Right lung (tissue), 5 donors: ENCODE measurements around the gene GABBR2. TPM values are rescaled to one million over a fixed set of nuclear protein-coding genes. Genes with fewer than 3 reads are reported as not detected.
"Not testable (repeated sequence)": the region's sequence is repeated elsewhere in the genome, so short reads cannot be mapped to it uniquely, and the experiment has no call there.

ENCODE experiments used
- DNase-seq, 2 donors: peaks; one replicate each; pipeline ENCODE4 v3.0.0-alpha.2; 2013
- polyA plus RNA-seq, 5 donors: library from polyadenylated mRNA; unstranded; fragments of 120-200 nt; gene quantifications; one replicate each; pipeline versions ENCODE4 v1.2.1 to v1.2.3, GENCODE V29; 2013; ENCODE audit warnings: inconsistent platforms in 1 of 5, low replicate concordance in 1 of 5; ENCODE audit not compliant: insufficient read length in 5 of 5, insufficient read depth in 1 of 5

The GABBR2 gene
- polyA plus RNA-seq, 5 donors: 0.48 to 1.4 (median 0.99) TPM

DNA sequence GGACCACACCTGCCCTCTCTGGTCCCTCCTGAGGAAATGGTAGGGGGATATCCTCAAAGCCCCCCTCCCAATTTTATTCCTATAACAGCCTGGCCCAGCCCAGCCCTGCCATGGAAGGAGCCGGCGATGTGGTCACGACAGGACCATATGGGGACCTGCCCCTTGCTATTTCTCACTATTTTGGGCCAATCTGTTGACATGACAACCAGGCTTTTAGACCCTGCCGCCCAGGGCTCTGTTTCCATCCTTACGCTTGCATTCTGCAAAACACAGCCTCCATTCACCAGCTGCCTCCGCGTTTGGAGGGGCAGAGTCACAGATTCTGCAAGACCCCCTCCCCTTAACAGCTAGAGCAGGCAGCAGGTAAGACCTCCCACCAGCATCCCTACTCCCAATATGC is 112.2 kb downstream of the GABBR2 start:
- no peak for DNase-seq

DNA sequence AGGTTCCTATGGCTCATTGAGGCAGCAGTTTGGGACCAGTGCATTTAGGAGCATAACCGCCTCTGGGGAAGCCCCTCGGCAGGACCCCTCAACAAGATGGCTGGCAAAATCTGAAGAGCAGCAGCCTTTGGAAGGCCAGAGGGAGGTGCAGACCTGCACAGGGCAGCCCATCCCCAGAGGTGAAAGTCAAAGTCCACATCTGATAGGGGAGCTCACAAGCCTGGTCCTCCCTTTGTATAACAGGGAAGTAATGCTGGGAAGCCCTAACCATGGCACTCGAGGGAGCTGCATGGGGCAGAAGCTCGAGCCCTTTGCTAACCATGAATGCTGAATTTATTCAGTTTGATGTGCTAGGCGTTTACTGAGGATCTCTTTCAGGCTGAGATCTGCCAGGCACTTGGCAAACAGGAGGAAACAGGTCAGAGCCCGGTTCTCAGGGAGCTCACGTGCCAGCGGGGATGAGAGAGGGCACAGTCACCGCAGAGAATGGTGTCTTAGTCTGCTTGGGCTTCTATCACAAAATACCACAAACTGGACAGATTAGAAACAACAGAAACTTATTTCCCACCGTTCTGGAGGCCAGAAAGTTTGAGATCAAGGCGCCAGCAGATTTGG is 114.1 kb downstream of the GABBR2 start:
- no peak for DNase-seq

DNA sequence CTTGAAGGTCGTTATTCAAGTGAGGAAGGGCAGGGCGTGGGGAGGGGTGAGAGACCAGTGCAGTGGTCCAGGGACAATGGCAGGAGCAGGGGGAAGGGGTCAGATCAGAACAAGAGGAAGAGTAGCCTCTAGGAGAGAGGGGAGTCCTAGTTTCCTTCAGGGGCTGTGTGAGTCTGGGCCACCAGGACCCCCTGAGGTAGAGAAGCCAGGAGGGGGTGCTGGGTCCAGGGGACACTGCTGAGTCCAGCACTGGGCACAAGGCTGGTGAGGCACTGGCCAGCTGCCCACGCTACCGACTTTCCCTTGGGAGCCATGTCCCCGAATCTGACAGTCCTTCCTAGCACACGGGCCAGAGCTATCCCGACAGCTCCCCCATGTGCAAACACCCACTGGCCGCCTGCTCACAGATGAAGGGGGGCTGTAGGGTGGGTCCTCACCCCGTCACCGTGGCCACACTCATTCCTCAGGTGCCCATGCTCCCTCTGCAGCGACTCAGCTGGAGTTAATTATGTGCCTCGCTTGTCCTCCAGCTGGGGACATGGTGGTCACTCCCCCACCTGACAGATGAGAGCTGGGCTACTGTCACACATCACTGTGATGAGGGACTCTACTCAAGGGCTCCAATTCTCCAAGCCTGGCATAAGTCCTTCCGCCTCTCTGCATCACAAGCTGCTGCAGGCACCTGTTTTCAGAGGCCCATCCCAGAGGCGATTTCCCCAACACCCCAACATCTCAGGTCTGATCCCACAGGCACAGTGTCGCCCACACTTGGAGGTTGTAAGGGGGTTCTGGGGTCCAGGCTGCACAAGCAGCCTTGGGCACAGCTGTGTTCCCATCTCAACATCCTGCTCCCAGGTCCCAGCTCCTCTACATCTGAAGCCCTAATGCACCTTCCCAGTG is 115.1 kb downstream of the GABBR2 start:
- no peak for DNase-seq

DNA sequence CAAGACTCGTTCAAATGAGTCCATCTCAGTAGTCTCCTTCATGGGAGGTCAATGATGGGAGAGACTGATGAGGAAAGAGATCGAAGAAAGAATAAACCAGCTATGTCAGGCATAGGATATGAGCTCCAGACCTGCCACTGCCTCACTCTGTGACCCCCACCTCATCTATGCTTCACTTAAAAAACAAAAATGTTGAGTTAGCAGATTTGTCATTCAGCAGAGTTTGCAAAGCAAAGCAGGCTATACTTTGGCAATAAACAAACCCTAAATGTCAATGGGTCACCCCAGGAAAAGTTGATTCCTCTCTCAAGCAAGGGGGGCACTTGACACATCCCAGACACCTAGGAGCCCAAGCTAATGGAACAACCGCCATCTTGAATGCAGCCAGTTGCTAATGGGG is 117.0 kb downstream of the GABBR2 start:
- DNase-seq: no peak

DNA sequence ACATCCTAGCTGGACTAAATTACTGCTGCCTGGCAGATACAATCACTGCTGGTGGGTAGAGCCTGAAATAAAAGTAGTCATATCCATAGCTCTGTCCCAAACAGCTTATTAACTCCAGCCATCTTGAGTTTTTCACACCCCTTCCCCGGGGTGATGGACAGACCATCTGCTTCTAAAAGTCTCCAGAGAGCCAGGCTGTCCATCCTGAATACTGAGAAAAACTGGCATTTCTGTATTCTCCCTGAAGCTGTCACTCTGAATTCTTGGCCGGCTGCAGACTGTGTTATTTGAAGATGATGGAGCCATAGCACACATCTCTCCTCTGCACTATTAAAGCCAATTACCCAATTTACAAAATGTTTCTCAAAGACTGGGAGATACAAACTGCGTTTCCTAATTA is 118.6 kb downstream of the GABBR2 start:
- DNase-seq: no peak

DNA sequence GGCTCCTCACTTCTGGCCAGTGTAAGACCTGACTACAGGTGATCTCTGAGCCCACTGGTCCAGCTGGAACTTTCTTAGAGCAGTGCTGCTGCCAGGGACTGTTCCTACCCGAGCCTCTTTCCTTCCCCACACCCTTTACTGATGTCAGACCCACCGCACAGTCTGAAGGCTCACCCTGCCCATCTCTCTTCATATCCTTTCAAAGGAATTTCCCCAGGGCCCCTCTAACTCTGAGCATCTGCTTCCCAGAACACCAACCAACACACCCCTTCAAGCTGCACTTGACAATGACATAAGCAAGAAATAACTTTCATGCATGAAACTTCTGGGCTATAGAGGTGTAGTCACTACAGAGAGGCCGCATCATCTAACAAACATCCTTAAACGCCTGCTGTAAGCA is 119.6 kb downstream of the GABBR2 start:
- no peak for DNase-seq

DNA sequence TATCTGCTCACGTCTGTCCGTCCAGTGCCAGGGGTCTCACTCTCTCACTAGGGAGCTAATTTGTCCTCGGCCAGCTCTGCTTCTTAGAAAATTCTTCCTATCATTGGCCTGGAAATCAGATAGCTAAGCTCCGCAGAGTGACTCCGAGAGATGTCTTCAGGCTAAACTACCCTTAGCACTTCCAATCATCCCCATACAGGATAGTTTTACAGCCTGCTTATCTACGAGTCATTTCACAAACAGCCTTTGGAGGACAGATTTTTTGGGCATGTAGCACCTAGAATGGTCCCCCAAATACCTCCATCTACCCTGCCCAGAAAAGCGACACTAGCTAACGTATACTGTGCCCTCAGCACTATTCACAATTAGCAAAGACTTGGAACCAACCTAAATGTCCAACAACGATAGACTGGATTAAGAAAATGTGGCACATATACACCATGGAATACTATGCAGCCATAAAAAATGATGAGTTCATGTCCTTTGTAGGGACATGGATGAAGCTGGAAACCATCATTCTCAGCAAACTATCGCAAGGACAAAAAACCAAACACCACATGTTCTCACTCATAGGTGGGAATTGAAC is 123.8 kb downstream of the GABBR2 start:
- not testable (repeated sequence) for DNase-seq

DNA sequence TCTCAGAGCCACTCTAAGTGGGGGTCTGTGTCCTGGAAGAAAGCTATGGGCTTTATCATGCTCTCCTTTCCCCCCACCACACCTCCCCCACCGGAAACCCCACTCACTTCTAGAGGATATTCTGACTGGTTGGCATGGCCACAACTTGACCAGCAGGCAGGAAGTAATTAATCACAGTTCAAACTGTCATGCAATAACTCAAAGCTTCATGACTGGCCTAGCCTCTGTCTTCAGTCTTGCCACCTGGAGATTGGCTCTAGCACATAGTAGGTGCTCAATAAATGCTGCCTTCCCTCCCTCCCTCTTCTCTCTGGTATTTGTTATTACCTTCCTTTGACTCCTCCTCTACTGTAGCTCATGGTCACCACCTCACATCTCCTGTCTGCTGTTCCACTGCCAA is 124.7 kb downstream of the GABBR2 start:
- DNase-seq: no peak

DNA sequence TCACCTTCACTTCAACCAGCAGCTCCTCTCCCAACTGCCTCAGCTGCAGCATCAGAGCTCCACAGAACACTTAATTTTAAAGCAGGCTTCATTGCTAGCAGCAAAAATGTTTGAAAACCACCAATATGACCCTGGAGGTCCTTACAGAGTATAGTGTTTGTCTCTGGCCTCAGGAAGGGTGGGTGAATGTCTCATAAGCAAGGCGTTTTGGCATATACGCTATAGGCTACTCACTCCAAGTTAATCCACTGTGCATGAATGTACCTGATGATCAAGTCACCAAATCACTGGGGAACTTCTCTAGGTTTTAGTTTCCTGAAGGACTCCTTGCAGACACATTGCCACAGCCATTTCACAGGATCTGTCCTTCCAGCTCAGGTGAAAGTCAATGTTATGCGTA is 125.3 kb downstream of the GABBR2 start:
- DNase-seq: no peak

DNA sequence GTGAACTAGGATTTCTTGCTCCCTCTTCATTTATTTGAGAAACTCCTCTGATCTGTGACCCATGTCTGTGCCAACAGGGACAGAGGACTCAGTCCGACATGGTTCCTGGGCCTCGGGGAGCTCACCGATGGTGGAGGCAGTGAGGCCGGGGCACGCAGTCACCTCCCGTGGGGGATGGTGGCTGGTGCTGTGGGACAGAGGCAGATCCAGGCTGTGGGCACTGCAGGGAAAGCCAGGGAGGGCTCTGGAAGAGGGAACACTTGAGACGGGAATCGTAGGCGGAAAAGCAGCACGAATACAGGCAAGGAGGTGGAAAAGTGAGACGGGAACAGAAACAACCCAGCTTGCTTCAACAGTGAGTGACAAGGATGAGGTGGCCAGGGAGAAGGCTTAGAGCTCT is 127.8 kb downstream of the GABBR2 start:
- no peak for DNase-seq

DNA sequence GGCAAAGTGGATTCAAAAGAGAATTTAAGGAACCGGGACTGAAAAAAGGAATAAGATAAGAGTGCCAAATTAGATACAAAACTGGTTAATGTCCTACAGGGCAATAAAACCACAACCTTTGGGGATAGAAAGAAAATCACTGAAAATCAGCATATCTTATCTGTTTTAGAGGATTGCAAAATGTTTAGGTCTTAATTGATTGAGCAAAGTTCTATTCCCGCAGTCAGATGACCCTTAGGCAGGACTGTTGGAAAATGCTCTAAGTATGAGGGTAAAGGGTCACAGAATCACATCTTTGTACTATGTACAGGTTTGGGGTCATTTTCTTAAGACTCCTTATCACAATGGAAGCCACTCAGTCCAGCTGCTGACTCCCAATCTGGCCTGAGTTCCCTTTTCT is 129.0 kb downstream of the GABBR2 start:
- no peak for DNase-seq

DNA sequence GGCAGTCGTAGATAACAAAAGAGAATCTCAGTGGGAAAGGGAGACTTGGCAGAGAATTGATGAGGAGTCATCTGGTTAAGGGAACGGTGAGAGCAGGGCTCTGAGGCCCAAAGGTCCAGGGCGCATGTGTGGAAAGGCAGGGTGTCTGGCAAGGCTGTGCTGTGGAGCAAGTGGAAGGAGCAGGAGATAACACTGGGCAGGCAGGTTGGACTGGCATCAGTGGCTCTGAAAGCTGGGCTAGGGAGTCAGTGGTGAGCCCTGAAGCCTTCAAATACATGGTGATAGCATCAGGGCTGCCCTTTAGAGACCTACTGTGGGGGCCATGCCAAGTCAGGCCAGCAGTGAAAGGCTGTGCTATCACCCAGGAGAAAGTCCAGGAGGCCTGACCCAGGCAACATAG is 131.3 kb downstream of the GABBR2 start:
- no peak for DNase-seq

DNA sequence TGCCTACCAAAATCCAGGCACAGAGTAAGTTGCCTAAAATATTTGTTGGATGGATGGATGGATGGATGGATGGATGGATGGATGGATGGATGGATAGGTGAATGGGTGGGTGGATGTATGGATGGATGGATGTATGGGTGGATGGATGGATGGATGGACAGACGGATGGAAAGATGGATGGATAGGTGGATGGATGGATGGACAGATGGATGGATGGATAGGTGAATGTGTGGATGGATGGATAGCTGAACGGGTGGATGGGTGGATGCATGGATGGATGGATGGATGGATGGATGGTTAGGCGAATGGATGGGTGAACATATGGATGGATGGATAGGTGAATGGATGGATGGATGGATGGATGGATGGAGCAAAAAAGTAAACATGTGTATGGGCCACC is 131.9 kb downstream of the GABBR2 start:
- DNase-seq: no peak

DNA sequence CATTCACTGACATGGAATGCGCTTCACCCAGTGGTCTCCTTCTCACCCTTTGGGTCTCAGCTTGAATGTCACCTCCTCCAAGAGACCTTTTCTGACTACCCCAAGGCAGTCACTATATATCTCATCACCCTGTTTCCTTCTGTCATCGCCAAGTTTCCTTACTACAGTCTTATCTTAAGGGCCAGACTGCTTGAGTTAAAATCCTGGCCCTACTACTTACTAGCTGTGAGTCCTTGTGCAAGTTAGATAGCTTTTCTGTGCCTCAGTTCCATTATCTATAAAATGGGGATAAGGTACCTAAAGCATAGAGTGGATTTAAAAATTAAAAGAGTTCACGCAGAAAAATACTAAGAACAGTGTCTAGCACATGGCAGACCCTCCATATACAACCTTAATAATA is 132.4 kb downstream of the GABBR2 start:
- no peak for DNase-seq

DNA sequence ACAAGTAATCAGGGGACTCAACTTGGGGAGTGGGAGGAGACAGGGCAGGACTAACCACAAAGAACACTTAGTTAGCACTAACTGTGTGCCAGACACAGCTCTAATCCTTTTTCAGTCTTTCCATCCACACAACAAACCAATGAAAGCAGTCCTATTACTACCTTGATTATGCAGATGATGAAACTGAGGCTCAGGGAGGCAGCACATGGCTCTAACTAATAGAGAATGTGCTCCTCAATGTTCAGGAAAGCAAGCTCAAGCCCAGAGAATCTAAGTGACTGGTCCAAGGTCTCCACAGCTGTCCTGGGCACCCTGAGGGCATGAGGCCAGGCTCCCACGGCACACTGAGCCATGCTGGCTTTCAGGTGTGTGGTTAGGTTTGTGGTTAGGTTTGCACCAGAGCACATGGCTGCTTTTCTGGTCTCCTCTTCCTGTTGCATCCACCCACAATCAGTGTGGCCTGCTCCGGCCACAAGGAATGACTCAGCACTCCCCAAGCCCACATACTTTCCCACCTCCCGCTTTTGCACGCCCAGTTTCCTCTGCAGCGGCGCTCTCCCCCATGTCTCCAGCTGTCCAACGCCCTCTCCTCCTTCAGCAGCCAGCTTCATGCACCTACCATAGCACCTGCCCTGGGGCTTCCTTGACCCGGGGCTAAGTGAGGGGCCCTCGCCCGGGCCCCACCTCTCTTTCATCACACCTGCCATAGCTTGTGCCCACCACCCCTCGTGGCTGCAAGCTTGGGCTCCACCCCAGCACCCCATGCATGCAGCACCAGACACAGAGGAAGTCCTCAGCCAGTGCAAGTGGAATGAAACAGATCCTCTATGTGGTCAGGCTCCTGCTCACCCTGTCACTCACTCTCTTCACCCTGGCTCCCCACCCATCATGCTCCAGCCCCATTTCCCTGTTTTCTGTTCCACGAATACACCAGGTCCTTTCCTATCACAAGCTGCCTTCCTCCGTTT is 133.1 kb downstream of the GABBR2 start:
- no peak for DNase-seq

DNA sequence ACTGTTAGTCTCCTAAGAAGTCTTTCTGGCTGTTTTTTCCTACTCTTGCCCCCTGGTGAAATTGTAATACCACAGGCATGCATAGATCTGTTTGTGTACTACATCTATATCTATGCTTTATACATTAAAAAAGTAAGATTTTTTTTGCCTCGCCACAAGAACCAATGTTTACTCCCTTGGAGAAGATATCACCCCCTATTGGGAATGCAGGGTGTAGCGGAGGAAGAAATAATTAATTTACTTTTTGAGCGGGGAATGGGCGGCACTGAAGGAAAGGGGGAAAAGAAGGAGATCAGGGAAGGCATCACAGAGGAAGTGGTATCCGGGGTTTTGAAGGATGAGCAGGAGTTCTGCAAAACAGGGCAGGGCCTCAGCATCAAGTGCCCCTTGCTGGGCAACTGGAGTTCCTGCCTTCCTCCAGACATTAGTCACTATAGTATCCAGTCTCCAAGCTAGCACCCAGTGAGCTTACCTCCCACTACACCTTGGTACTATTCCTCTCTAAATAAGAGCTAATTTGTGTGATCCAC is 134.9 kb downstream of the GABBR2 start:
- no peak for DNase-seq

DNA sequence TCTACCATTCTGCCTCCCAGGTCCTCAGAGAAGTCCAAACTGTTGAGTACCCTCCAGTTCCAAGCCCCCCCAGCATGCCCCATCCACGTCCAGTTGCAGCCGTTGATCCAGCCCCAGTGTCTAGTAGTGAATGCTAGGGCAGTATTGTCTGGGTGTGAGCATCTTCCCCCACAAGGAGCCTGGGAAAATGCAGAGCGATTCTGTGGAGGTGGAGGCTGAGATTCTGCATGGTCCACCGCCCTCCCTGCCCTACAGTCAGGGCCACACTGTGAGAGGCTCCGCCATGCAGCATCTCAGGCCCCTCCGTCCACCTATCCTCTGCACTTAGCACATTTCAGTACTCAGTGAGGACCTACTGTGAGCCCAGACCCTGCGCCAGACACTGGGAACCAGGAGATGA is 135.9 kb downstream of the GABBR2 start:
- DNase-seq: no peak

DNA sequence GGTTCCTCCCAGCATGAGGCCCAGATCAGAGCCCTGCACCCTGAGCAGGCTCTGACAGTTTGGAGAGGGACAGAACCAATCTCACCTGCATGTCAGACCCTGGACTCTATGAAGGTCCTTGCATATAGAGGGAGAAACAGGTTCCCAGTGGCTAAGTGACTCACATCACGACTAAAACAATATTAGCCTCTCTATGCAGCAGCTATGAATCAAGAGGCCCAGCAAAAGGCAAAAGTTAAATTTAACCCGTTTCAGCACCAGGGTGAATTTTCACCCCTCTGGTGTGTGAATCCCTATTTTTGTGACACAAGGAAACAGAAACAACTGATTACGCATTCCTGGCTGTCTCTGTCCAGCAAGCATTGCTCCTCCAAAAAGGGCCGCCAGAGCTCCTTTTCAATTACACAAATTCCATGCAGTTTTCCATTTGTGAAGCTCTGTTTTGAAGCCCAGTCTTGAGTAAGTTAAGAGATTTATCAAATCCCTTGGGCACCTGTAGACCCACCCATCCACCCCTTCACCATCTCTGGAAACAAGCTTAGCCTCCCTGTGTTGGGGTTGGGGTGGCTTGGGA is 136.6 kb downstream of the GABBR2 start:
- no peak for DNase-seq

DNA sequence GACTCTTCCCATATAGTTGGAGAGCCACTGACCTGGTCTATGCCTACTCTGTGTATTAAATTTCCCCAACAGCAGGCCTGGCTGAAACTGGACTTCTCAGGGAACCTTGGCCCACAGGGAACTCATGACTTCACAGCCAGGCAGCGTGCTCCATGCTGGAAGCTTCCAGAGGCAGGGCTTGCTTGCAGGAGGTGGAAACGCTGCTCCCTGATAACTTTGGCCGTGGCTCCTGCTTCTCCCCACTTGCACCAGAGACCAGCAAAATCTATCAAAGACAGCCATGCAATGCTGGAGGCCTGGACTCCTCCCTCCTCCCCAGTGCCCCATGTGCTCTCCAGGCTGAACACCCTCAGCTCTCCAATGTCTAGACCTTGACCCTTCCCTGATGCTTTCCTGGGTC is 137.1 kb downstream of the GABBR2 start:
- no peak for DNase-seq

DNA sequence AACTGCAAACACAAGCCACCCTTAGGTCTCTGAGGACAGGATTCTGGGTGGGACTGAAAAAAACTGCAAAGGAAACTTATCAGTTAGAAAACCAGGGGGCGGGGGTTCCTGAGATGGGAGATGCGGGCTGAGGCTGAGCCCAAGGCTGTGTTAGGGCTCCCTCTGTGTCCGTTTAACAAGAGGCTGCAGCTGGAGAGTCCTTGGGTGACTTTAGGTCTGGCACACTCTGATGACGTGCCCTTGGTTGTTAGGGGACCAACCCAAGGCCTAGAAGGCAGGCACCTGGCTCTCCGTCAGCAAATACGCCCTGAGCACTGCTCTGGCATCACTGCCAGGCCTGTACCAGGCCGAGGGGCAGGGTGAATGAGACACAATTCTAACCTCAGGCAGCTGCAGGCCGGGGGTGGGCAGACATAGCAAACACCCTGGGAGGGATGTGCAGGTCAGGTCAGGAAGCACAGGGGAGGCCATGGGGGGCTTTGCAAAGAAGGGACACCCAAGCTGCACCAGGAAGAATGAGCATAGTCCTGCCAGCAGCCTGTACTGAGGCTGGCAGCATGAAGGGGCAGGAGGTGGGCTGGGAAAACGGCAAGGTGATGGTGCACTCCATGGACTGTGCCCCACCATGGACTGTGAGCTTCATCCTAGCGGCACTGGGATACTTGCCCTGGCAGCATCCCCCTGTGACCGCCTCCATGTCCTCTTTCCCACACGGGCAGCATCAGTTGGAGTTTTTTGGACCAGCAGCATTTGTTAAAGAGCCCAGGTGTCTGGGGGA is 137.9 kb downstream of the GABBR2 start:
- no peak for DNase-seq

DNA sequence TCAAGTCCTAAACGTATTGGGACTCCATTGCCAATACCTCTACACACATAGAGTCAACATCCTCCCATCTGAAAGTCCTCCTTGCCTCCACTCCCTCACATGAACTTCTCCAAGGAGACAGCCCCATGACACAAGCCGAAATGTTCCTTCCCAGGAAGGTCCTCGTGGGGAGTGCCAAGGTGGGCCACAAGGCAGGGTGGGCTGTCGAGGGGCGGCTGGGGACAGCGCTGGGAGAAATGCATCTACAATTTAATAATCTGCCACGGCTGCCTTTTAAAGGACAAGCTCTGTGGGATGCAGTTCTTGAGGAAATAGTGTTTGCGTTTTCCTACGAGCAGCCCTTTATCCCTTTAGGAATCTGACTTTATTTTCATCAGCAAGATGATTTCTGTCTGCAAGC is 138.7 kb downstream of the GABBR2 start:
- DNase-seq: no peak
